Peyer's patch (tissue), 4 donors: ENCODE measurements around the gene PITRM1.

Experiments
- CTCF ChIP-seq, 6 experiments: fragments of 450-650 bp in 4 of 6; fragments of 200-600 bp in 2 of 6; sonication (generic) in 1 of 6; IDR thresholded peaks; one replicate each; pipeline ENCODE4 v1.5.1; 2017 to 2019; ENCODE audit warnings: antibody characterized with exemption in 6 of 6, mild to moderate bottlenecking in 3 of 6, moderate library complexity in 1 of 6
- POLR2A ChIP-seq, 2 donors: fragments of 450-650 bp; IDR thresholded peaks; one replicate each; pipeline ENCODE4 v1.5.1; 2017; ENCODE audit warnings: antibody characterized with exemption in 2 of 2, mild to moderate bottlenecking in 2 of 2, moderate library complexity in 2 of 2

- TF ChIP-seq CTCF (IDR thresholded peaks at IDR 0.05) = no peak
- no peak for TF ChIP-seq POLR2A (IDR thresholded peaks at IDR 0.05)
Measured at GRCh38 chr10:3133948-3134347, 38.6 kb downstream of the PITRM1 start.
